Mucosa of gallbladder (tissue), 1 donor: Measurements from ENCODE around the gene BRD1. TPM values are rescaled to one million over a fixed set of nuclear protein-coding genes. Genes with fewer than 3 reads are reported as not detected.
A peak's percentile ranks its signal among the peaks of the same experiment; 100 is the strongest.

Experiments used
- DNase-seq: peaks from one replicate; pipeline ENCODE4 v3.0.0-alpha.2; 2020; ENCODE audit warnings: low spot score
- total RNA-seq: library from RNA; stranded (reverse); gene quantifications from one replicate; pipeline ENCODE4 v1.2.1, GENCODE V29; 2021
- donor health status: DM: no; HTN: no; CAD: no.

The BRD1 gene
- total RNA-seq, 1 donor from 2014 or later, result 45.3 TPM

DNA sequence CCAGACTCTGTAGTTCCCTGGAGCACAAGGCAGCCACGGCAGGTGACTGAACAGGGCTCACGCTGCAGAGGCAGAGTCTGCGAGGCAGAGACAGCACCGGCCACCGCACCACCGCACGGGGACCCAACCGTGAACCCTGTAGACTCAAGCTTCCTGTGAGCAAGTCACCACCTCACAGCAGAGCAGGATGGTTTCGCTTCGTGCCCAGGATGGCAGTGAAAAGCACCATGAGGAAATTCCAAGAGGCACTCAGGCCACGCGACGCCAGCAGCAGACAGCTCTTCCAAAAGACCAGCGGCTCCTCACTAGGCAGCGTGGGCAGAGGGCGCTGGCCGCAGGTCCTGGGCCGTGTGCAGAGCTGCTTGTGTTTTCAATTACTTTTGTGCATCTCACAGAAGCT, 24.5 kb downstream of the BRD1 start:
- DNase-seq, result no peak

GRCh38 chr22:49801391-49802060, 26.1 kb downstream of the BRD1 start:
- no peak for DNase-seq

- DNase-seq, result no peak
Measured at GRCh38 chr22:49800408-49801238, 27.1 kb downstream of the BRD1 start.

- DNase-seq, result no peak
Measured at GRCh38 chr22:49799431-49800075, 28.1 kb downstream of the BRD1 start.

DNA sequence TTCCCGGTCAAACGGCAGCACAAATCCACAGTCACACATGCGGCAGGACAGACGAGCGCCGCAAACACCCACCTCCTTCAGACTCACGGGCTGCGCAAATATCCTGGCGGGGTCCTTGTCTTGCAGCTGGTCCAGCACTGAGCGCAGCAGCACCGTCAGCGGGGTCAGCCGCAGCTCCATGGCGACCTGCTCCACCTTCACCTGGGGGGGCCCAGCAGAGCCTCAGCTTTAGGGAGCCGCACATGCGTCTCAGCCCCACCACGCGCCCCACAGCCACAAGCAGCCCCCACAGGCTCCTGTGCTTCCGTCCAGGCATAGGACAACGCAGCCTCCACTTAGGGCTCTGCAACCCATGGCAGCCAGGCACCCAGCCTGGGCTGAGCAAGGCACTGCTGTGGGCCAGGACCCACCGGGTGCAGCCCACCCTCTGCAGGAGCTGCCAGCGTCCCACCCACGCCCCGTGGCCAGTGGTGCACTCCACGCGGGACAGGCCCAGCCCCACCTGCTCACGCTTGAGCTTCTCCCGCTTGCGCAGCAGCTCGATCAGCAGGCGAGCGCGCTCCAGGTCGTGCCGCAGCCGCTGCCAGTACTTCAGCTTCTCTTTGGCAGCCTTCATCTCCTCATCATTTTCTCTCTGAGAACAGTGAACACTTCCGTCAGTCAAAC, 29.1 kb downstream of the BRD1 start:
- DNase-seq, result no peak

GRCh38 chr22:49797706-49798105, 30.0 kb downstream of the BRD1 start:
- no peak for DNase-seq

- no peak for DNase-seq
Measured at GRCh38 chr22:49796596-49797270, 30.9 kb downstream of the BRD1 start.

DNA sequence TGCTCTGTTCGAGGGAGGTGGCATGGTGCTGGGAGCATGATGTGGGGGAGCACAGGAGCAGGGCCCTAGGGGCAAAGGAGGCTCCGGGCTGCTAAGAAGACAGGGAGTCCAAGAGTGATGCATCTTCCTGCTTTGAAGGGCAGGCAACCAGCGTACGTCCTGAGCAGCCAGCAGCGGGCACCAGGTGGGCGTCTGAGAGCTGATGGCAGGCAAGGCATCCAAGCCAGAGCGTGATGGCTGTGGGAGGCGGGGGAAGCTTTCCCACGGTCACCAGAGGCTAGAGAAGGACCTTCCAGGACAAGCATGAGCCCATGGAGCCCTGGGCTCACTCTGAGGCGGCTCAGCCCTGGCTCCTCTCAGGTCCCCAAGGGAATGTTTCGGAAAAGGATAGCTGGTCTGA, 32.2 kb downstream of the BRD1 start:
- DNase-seq, result no peak

- no peak for DNase-seq
Measured at GRCh38 chr22:49793871-49794270, 33.8 kb downstream of the BRD1 start.

DNA sequence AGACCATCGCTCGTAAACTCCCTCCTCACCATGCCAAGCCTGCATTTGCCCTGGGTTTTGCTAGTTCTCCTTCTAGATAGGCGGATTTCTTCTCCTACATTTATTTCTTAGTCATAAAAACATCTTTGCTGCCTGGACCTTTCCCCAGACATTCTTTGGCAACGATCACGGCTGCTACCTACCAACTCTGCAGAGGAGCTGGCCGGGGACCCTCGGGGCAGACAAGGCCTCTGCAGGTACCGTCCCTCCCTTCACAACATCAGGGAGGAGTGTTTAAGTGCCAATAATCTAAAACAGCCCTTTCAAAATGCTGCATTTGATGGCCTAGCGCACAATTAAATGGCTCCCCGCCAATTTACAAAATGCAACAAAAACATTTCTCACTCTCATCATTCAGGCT, 34.4 kb downstream of the BRD1 start:
- no peak for DNase-seq

GRCh38 chr22:49792107-49792506, 35.6 kb downstream of the BRD1 start:
- DNase-seq, result no peak

- no peak for DNase-seq
Measured at GRCh38 chr22:49791682-49792081, 36.0 kb downstream of the BRD1 start.

DNA sequence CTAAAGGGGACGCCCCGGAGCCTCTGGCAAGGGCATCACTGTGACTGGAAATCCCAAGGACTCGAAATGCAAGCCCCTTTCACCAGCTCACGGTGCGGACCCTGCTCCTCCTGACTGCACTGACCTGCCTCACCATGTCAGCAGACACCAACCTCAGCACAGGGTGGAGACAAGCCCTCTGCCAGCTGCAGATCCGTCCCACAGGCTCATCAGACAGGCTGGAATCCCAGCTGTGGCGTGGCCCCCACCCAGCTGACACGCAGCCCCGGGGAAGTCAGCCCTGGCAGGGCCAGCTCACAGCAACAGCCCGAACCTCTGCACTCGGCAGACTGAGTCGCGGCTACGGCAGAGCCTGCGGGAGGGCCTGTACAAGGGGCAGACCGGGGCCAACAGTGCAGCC, 36.8 kb downstream of the BRD1 start:
- DNase-seq, result no peak

GRCh38 chr22:49789289-49790141, 38.2 kb downstream of the BRD1 start:
- DNase-seq, result no peak

DNA sequence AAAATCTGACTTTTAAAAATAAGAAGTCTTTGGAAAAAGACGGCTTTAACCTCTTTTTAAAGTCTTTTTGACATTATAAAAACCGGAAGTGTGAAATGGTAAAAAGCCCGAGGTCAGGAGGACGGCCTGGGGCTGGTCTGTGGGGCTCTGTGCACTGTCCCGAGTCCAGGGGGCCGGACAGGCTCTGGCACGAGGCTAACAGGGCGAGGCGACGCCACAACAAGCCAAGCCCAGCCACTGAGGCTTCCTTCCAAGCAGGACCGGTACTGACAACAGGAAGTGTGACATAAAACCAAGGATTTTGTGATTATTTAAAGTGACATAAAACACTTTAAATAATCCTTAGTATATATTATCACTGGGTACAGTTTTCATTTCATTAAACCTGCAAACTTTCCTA, 39.2 kb downstream of the BRD1 start:
- DNase-seq, result peak; percentile 53

- DNase-seq, result no peak
Measured at GRCh38 chr22:49787861-49788260, 39.8 kb downstream of the BRD1 start.

DNA sequence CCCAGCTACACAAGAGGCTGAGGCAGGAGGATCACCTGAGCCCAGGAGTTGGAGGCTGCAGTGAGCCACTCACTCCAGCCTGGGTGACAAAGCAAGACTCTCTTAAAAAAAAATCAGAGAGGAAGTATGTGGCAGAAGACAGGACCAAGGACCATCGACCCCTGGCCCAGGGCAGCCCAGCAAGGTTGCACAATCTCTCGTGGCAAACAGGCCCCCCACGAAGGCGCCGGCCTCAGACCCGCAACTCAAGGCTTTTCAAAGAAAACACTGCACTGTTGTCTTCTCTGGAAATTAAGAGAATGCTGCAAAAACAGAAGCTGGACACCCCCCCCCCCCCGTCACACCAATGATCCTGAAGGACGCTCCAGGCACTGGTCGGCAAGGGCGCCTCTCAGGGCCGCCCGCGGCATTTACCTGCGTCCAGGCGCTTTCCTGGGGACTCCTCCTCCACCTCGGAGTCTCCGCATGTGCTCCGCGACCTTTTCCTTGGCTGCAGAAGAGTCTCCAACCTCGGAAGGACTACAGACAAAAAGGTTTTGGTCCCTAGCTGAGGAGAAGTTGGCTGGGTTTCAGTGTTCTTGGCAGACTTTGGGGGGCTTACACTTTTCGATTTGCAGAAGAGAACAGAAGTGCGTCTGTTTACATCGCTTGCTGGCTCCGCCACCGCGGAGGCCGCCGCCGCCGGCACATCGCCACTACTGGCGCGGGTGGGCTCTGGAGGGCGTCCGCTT, 40.5 kb downstream of the BRD1 start:
- no peak for DNase-seq

- no peak for DNase-seq
Measured at GRCh38 chr22:49785841-49786471, 41.7 kb downstream of the BRD1 start.

GRCh38 chr22:49785046-49785521, 42.6 kb downstream of the BRD1 start:
- no peak for DNase-seq

- no peak for DNase-seq
Measured at GRCh38 chr22:49784630-49784971, 43.1 kb downstream of the BRD1 start.
